GM18499 (cell line): ENCODE results near the gene TPPP.
"Not testable (repeated sequence)": the region's sequence is repeated elsewhere in the genome, so short reads cannot be mapped to it uniquely, and the experiment has no call there.

Source experiments
- ATAC-seq: cut with Tn5 transposase; IDR thresholded peaks from one replicate; pipeline ENCODE4 v1.9.1; 2021; ENCODE audit warnings: moderate number of reproducible peaks; ENCODE audit not compliant: insufficient read depth, unreplicated experiment

The TPPP gene

DNA sequence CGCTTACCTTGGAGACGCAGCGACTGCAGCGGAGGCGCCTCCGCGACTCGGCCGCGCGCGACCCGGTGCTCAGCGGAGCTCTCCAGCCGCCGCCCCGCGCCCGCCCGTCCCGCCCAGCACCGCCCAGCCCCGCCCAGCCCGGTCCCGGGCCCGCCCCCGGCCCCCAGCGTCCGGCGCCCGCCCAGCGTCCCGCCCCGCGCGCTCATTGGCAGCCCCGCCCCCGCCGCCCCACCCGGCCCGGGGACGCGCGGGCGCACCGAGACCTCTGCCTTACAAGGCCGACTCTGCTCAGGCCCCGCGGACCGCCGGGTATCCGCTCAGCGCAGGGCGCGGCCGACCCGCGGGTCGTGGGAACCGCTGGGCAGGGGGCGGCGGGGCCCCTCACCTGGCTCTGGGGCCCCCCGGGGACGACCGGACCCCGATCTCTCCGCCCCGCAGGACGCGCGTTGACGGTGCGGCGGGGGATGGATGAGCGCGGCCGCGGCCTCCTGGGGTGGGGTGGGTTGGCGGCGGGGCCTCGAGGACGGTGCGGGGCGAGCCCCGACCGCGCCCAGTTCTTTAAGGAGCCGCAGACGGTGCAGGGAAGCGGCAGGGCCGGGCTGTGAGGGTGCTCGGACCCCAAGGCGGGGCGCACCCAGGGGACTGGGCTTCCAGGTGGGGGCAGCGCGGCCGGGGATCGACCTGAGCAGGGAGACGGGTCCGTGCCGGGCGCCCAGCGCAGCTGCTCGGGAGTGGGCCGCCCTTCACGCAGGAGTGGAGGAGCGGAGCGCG, at the start of gene TPPP:
TPPP (minus strand) TSS at position 82 of the 771 bp plus-strand sequence. CDS start 15,292 bp downstream, outside the sequence.
- ATAC-seq, result not testable (repeated sequence)

DNA sequence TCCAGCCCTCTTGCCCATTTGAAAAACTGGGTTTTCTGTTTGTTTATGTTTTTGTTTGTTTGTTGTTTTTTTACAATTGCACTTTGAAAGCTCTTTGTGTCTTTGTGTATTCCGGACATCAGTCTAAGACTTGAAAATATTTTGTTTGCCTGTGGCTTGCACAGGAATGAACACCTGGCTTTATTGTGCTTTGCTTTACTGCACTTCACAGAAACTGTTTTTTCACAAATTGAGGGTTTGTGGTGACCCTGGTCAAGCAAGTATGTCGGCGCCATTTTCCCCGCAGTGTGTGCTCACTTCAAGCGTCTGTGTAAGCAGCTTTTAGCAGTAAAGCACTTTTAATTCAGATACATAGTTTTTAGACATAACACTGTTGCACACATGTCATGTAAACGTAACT, 49.1 kb upstream of the TPPP start:
- ATAC-seq, result not testable (repeated sequence)

DNA sequence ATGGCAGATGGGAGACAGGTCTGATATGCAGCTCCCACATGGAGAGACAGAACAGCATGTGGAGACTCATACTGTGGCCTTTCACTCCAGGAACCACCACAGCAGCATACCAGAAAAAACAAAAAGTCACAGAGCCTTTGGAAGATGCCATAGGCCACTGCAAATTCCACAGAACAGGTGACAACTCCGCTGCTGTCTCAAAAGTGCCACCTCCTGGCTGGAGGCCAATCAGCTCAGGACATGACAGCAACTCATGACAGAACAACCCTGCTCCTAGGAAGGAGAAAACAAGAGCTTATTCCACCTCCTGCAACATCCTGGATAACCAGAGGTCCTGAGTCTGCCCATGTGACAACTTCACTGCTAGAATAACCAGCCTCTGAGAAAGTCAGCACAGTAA, 41.0 kb upstream of the TPPP start:
- not testable (repeated sequence) for ATAC-seq

DNA sequence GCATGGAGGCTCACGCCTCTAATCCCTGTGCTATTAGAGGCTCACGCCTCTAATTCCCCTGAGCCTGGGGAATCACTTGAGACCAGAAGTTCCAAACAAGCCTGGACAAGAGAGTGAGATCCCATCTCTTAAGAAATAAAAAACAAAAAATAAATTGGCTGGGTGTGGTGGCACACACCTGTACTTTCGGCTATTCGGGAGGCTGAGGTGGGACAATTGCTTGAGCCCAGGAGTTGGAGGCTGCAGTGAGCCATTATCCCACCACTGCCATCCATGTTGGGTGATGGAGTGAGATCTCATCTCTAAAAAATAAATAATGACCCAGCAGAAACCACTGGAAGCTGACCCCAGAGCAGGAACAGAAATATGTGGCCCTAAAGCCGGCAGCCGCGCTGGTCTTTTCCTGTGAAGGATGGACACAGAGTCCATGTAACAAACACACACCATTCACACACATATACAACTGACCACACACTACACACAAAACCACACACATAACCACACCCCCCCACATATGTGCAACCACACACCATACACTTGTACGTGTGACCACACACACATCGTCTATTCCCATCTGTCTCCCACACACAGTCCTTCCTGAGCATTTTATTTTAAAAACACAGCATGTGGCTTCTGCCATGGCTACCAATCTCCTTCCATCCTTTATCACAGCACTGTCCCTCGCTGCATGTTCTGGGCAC, 39.8 kb upstream of the TPPP start:
- ATAC-seq, result not testable (repeated sequence)

DNA sequence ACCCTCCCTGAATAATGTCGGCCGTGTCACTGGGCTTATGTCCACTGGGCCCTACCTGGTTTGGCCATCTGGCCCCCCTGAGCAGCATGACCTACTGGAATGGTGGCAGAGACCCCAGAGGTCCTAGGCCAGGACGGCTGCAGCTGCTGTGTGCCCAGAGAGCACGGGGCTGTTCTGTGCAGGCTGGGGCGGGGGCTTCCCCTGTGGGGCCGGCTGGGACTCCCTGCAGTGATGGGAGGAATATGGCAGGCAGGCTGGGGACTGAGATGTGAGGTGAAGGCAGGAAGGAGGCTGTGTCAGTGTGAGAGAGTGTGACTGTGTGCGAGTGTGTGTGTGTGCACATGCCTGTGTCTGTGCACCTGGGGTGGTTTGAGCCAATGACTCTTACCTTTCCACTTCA, 36.1 kb upstream of the TPPP start:
- ATAC-seq, result not testable (repeated sequence)

DNA sequence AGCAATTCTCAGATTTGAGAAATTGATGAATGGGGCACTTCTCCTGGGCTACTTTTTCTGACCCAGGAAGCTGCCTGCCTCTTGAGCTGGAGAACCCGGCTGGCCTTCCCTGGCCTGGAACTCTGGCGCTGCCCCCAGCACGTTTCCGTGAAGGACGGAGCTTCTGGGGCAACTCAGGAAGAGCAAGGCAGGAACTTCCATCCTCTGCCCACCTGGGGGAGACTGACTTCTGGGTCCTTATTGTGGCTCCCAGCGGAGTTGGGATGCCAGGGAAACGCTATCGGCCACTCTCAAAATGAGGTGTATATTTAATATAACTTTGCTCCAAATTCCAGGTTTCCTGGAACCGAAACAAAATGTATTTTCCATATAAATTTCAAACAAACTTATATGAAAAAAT, 33.9 kb upstream of the TPPP start:
- not testable (repeated sequence) for ATAC-seq

DNA sequence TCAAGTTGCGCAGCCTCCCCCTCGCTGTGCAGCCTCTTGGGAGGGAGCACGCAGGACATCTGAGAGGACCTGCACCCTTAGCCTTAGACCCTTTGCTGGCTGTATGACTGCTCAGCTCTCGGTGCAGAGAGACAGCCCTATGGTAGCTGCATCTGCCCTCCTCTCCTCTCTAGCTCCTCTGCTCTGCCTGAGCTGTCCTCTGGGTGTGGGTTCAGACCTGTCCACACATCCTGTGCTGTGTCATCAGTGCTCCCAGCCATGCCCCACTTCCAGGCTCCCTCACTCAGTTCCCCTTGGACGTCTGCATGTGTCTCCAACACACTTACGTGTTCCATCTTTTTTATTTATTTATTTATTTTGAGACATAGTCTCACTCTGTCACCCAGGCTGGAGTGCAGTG, 30.7 kb upstream of the TPPP start:
- not testable (repeated sequence) for ATAC-seq

DNA sequence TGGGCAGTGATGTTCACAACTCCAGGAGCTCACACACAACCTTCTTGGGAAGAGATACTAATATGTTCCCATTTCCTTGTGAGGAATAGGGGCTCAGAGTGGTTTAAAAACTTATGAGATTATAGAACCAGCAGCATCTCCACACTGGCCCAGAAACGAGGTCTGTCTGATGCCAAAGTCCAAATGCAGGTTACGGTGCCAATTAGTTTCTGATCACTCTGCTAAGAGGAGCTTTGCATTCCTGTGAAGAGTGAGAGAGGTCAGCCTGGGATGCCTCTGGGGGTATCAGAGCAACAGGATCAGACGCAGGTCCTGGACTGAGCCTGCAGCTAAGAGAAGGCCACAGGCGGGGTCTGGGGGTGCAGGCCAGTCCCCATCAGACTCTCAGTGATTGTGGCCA, 30.2 kb upstream of the TPPP start:
- ATAC-seq, result not testable (repeated sequence)

DNA sequence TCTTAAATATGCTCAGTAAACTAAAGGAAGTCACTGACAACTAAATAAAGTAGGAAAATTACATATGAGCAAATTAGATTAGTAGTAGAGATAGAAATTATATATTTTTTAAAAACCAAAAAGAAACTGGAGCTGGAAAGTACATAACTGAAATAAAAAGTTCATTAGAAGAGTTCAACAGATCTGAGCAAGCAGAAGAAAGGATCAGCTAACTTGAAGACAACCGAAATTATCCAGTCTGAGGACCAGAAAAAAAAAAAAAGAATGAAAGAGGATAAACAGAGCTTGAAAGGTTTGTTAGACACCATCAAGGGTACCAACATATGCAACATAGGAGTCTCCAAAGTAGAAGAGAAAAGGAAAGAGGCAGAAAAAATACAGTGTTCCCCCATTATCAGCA, 26.2 kb upstream of the TPPP start:
- not testable (repeated sequence) for ATAC-seq

DNA sequence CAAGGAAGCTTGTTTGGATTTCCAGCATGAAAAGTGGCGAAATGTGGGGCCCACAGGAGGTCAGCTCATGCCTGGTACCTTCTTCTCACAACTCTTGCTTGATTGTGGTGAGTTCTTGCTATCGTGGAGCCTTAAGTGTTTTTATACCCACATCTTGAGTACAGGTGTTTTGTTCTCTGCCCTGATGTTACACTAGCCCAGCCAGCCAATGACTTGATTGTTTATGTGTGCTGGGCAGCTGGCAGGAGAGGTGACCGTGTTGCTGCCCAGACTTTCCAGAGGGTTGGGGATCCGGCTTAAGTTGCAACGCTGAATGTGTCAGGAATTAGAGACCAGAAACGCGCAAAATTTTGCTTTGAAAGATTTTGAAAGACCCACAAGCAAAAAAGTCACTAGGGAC, 24.0 kb upstream of the TPPP start:
- ATAC-seq, result no peak

DNA sequence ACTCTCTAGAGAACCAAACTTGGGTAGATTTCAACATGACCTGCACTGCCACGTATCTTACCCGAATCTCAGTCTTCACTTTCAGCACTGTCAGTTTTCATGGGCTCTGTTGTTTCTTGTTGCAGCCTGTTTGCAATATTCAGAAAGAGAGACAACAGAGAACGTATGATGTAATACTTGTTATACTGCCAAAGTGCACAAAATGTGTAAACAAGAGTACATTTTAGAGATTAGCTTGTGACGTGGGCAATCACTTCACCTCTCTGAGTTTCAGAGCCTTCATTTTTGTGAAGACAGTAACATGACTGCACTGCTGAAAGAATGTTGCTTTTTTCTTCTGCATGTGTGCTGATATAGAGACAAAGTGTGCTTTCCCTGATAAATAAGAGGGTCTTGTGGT, 23.6 kb upstream of the TPPP start:
- not testable (repeated sequence) for ATAC-seq

DNA sequence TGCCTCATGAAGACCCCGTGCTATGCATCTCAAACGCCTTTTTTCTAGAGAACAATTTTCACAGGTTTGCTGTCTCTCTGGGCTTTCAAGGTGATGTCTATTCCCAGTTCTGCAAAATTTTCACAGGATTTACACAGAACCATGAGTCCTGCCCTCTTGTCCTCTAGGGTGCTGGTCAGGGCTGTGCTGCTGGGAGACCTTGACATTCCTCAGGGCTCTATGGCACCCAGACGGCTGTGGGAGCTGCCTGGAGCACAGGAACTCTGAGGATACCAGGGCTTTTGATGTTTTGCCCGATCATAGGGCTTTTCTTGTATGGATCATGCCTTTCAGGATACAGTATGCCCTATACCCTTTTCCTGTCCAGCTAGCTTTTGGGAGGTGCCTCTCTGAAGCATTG, 22.5 kb upstream of the TPPP start:
- ATAC-seq, result not testable (repeated sequence)

DNA sequence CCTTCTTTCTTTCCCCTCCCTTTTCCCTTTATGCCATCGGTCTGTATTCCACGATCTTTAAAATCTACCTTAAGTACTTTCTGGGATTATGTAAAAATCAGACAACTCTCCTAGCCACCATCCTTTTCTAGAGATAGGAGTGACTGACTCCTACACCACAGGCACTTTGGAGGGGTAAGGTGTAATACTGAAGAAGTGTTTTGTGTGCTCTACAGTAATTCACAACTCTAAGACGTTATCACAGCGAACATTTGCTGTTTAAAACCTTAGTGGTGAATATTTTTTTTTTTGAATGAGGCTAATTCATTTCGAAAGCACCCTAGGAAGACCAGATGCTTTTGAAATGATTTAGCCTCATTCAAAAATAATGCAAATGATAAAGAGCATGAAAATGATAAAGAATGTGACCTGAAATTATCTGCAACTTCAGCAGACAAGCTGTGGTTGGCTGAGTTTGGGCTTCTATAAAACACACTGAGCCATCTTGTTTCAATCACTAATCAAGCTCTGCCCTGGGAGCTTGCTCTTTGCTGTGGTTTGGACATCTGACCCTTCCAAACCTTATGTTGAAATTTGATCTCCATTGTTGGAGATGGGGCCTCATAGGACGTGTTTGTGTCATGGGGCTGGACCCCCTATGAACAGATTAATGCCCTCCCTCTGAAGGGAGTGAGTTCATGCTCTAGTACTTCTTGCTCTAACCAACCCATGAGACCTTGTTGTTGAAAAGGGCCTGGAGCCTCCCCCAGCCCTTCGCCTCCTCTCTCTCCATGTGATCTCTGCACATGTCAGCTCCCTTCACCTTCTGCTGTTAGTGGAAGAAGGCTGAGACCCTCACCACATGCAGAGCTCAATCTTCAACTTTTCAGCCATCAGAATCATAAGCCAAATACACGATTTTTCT, 21.3 kb upstream of the TPPP start:
- not testable (repeated sequence) for ATAC-seq

DNA sequence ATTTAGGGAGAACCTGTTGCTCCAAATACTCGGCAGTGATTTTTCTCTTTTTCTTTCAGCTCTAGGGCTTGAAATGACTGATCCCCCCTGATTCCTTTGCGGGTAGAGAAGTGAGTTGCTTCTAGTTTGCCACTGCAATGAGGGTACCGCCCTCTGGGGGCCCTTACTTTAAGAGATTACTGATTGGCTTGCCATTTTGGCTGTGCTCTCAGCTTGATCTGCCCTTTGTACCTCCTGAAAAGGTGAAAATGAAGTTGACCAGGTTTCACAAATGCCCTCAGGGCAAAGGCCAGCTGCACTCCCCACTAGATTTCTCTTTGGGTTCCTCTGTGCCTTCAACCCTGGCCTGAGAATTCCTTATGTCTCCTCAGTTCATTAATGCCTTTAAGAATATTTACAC, 20.5 kb upstream of the TPPP start:
- ATAC-seq, result not testable (repeated sequence)

DNA sequence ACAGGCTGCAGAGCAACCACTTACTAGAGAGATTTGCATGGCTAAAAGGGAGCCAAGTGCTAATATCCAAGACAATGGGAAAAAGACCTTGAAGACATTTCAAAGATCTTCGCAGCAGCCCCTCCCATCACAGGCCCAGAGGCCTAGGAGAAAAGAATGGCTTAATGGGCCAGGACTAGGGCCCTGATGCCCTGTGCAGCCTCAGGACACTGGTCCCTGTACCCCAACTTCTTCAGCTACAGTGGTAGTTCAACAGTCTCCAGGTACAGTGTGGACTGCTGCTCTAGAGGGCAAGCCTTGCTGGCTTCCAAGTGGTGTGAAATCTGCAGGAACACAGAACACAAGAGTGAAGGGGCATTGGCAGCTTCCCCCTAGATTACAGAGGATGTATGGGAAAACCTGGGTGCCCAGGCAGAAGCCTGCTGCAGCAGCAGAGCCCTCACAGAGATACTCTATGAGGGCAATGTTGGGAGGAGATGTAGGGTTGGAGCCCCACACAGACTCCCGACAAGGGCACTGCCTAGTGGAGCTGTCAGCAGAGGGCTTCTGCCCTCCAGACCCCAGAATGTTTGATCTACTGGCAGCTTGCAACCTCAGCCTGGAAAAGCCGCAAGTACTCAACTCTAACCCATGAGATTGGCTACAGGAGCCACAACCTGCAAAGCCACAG, 15.8 kb upstream of the TPPP start:
- not testable (repeated sequence) for ATAC-seq

DNA sequence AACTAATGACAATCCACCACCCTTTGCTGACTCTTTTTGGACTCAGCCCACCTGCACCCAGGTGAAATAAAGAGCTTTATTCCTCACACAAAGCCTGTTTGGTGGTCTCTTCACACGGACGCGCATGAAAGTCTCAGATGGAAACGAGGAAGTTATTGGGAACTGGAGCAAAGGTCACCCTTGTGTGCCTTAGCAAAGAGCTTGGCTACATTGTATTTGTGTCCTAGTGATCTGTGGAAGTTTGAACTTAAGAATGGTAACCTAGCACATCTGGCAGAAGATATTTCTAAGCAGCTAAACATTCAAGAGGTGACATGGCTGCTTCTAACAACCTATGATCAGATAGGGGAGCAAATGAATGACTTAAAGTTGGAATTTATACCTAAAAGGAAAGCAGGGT, 15.2 kb upstream of the TPPP start:
- not testable (repeated sequence) for ATAC-seq

DNA sequence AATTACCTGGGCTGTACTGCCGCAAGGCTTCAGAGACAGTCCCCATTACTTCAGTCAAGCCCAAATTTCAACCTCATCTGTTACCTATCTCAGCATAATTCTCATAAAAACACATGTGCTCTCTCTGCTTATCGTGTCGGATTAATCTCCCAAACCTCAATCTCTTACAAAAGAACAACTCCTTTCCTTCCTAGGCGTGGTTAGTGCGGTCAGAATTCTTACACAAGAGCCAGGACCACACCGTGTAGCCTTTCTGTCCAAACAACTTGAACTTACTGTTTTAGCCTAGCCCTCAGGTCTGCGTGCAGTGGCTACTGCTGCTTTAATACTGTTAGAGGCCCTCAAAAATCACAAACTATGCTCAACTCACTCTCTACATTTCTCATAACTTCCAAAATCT, 13.0 kb upstream of the TPPP start:
- not testable (repeated sequence) for ATAC-seq

DNA sequence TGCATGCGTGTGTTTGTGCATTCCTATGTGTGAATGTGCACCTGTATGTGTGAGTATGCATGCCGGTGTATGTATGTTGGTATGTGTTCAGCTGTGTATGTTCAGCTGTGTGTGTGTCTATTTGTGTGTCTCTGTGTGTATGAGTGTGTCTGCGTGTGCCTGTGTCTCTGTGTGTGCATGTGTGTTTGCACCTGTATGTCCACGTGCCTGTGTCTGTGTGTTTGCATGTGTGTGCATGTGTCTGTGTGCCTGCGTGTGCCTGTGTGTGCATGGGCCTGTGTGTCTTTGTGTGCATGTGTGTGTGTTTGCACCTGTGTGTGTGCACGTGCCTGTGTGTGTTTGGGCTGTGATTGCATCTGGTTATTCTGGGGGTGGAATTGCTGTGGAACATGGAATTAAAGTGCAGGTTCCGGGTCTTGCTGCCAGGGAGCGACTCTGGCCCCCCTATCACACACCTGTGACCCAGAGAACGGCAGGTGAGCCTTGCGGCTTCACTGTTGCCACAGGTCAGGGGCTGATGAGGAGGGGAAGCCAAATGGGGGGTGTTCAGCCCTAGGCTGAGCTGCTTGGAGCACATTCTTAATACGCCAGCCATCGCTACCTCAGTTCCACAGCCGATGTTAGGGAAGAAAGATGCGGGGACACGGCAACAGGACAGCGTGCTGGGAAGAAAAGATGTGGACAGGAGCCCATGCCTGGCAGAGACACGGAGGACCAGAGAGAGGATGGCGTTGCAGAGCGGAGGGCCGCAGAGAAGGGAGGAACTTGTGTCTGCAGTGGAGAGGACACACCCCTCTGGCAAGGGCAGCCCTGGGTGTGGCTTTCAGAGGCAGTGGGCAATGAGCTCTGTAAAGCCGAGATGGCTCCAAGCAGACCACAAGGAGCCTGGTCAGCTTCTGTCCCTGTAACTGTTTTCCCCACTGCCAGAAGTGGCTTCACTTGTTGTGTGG, 3.9 kb upstream of the TPPP start:
- ATAC-seq, result not testable (repeated sequence)

DNA sequence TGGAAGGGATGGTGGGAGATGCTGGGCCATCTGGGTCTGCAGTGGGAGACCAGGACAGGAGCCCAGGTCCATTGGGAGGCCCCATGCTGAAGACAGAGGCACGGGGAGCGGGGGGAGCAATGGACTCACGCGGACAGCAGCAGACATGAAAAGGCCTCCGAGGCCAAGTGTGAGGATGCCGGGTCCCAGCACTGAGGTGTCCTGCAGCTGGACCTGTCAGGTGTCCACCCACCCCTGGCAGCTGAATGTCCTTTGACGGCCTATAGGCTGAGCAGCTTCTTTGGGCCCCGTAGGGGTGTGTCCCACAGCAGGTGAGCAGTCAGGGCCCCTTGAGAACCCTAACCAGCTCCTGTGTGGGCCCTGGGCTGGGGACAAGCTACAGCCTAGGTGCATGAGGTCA, 3.0 kb upstream of the TPPP start:
- not testable (repeated sequence) for ATAC-seq
